ENCODE measurements around the gene UPF2. TPM values are rescaled to one million over a fixed set of nuclear protein-coding genes. Genes with fewer than 3 reads are reported as not detected.

The UPF2 gene
- total RNA-seq, 1 donor from 2014 or later = 25.1 TPM

DNA sequence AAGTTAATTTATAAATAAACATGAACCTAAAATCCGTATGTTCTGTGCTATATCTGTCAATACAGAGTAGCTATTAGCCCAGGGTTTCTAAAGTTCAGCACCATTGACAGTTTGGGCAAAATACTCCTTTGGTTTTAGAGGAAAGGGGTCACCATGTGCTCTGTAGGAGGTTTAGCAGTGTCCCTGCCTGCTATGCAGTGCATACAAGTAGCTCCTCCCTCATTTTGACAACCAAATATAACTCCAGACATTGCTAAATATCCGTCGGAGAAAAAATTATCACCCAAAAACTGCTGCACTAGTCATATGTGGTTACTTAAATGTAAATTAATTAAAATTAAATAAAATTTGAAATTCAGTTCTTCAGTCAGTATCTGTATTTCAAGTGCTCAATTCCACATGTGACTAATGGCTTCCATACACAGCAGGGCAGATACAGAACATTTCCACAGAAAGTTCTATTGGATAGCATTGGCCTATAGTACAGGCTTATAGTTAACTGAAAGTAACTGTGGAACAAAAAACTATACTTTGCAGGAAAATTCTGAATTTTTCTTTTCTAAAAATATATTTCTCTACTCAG, 6.4 kb downstream of the UPF2 start:
- H3K4me1 Mint-ChIP-seq = peaks cover 15% of the 10 kb centered on the region

DNA sequence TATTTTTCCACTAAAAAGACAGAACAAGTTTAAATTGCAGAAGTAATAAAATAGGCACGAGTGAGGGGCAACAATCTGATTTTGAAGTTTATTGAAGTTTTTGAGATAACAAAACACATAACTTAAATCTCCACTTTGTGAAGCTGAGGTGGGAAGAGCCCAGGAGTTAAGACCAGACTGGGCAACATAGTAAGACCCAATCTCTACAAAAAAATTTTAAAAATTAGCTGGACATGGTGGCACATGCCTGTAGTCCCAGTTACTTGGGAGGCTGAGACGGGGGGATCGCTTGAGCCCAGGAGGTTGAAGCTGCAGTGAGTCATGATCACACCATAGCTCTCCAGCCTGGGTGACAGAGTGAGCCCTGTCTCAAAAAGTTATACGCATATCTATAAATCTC, 11.2 kb downstream of the UPF2 start:
- DNase-seq (ENCODE audit: low read depth, low spot score) = no peak
- Mint-ChIP-seq H3K36me3 (ENCODE audit: low read depth) (peaks cover 14% of the 10 kb centered on the region), H3K9me3 (no peaks in the 10 kb centered on the region), H3K27ac (ENCODE audit: unreplicated experiment) (no peak overlapping the region), H3K4me3 (no peak overlapping the region), H3K27me3 (ENCODE audit: low read depth) (no peaks in the 10 kb centered on the region), H3K4me1 (no peaks in the 10 kb centered on the region)
- TF ChIP-seq, protein P1, sequence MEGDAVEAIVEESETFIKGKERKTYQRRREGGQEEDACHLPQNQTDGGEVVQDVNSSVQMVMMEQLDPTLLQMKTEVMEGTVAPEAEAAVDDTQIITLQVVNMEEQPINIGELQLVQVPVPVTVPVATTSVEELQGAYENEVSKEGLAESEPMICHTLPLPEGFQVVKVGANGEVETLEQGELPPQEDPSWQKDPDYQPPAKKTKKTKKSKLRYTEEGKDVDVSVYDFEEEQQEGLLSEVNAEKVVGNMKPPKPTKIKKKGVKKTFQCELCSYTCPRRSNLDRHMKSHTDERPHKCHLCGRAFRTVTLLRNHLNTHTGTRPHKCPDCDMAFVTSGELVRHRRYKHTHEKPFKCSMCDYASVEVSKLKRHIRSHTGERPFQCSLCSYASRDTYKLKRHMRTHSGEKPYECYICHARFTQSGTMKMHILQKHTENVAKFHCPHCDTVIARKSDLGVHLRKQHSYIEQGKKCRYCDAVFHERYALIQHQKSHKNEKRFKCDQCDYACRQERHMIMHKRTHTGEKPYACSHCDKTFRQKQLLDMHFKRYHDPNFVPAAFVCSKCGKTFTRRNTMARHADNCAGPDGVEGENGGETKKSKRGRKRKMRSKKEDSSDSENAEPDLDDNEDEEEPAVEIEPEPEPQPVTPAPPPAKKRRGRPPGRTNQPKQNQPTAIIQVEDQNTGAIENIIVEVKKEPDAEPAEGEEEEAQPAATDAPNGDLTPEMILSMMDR (conservative IDR thresholded peaks at IDR 0.05) = no peak

More for the DNA sequence above, 6.4 kb downstream of the UPF2 start:
- DNase-seq (ENCODE audit: low read depth, low spot score) = no peak
- Mint-ChIP-seq H3K27ac (ENCODE audit: unreplicated experiment) (no peak overlapping the region), H3K4me3 (no peak overlapping the region), H3K9me3 (no peaks in the 10 kb centered on the region), H3K27me3 (ENCODE audit: low read depth) (no peaks in the 10 kb centered on the region), H3K36me3 (ENCODE audit: low read depth) (peaks cover 12% of the 10 kb centered on the region)
- TF ChIP-seq, protein P1 (conservative IDR thresholded peaks at IDR 0.05) = no peak

DNA sequence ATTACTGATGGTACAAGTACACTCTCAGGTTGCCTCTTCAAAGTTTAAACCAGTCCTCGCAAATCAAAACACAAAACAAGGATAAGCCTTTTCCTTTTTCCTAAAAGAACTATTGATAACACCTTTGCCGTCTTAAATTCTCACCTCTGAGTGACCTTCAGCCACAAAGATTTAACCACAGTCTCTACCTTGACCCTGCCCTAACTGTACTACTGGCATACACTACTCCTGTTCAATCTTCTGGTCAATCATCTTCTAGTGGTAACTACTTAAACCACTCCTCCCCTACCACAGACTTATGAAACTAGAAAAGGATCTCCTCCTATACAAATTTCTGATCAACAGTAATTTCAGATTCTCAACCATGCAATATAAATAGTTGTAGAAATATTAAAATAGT, 15.1 kb downstream of the UPF2 start:
- Mint-ChIP-seq H3K27ac (ENCODE audit: unreplicated experiment) (no peak overlapping the region), H3K4me1 (no peaks in the 10 kb centered on the region), H3K9me3 (no peaks in the 10 kb centered on the region), H3K36me3 (ENCODE audit: low read depth) (peaks cover 5% of the 10 kb centered on the region), H3K27me3 (ENCODE audit: low read depth) (no peaks in the 10 kb centered on the region), H3K4me3 (no peak overlapping the region)
- no peak for DNase-seq (ENCODE audit: low read depth, low spot score)
- TF ChIP-seq, protein P1 (conservative IDR thresholded peaks at IDR 0.05) = no peak

DNA sequence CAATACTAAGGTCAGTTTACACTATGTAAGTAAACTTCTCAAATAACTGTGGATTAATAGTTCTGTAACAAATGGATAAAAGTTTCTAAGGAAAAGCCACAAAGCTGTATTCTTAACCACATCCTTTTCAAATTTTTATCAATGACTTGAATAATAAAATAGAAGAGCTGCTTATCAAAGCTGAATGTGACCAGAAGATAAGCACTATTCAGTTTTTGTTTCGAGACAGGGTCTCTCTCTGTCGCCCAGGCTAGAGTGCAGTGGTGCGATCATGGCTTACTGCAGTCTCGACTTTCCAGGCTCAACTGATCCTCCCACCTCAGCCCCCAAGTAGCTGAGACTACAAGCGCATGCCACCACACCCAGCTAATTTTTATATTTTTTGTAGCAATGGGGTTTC, 17.0 kb downstream of the UPF2 start:
- no peak for DNase-seq (ENCODE audit: low read depth, low spot score)
- H3K27ac Mint-ChIP-seq (ENCODE audit: unreplicated experiment) = no peak overlapping the region
- no peaks in the 10 kb centered on the region for H3K4me1 Mint-ChIP-seq
- H3K27me3 Mint-ChIP-seq (ENCODE audit: low read depth) = no peaks in the 10 kb centered on the region
- H3K4me3 Mint-ChIP-seq = no peak overlapping the region
- H3K9me3 Mint-ChIP-seq = no peaks in the 10 kb centered on the region
- H3K36me3 Mint-ChIP-seq (ENCODE audit: low read depth) = peaks cover 4% of the 10 kb centered on the region
- TF ChIP-seq, protein P1 (conservative IDR thresholded peaks at IDR 0.05) = no peak

DNA sequence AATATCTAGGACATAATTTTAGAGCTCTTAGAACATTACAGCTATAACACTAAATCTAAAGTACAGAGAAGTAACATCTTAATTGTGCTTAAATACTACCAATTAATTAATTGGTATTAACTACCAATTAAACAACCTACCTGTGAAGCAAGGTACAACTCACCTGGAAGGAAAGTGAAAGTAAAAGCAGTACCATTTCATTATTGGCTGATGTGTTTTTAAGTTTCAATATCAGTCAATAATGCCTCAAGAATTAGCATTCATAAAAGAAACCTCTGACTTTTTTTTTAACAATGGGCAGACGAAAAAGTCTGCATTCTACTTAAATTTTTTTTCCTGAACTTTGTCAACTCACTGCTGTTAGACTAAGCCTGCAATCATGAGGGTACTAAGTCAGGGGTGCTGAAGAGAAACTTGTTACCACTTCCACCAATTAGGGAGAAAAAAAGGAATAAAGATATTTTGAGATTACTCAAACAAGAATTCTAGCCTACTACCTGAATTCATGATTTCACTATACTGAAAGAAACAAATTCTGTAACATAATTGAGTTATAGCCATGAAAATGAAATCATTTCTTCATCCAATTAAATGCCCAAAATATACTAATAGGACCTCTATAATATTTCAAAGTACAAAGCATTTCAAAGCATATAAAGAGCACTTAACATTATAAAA, 19.9 kb downstream of the UPF2 start:
- Mint-ChIP-seq H3K27ac (ENCODE audit: unreplicated experiment) (no peak overlapping the region), H3K4me3 (no peak overlapping the region), H3K4me1 (no peaks in the 10 kb centered on the region), H3K36me3 (ENCODE audit: low read depth) (peaks cover 4% of the 10 kb centered on the region), H3K9me3 (no peaks in the 10 kb centered on the region), H3K27me3 (ENCODE audit: low read depth) (no peaks in the 10 kb centered on the region)
- TF ChIP-seq, protein P1 (conservative IDR thresholded peaks at IDR 0.05) = no peak
- DNase-seq (ENCODE audit: low read depth, low spot score) = no peak
